SK-N-SH treated with all-trans-retinoic acid at 6 μM for 48 hours (cell line): Measurements from ENCODE around the gene AMMECR1L.
"Not testable (repeated sequence)": the region's sequence is repeated elsewhere in the genome, so short reads cannot be mapped to it uniquely, and the experiment has no call there.

ENCODE experiments used
- ATAC-seq: fragments of 200-7000 bp; cut with Tn5 transposase; 3 replicates; pipeline ENCODE4 v1.9.1; 2020; ENCODE audit warnings: mild to moderate bottlenecking, moderate library complexity
- ARNTL ChIP-seq: fragments of 450-650 bp; formaldehyde crosslinking; IDR thresholded peaks from 2 replicates; pipeline ENCODE4 v1.5.0; 2020; ENCODE audit warnings: low read depth, mild to moderate bottlenecking, moderate library complexity, borderline replicate concordance
- BACH2 ChIP-seq: fragments of 250-450 bp; sonication (Bioruptor Pico); IDR thresholded peaks from 2 replicates; pipeline ENCODE4 v1.9.0; 2021; ENCODE audit warnings: mild to moderate bottlenecking, borderline replicate concordance
- CSDC2 ChIP-seq: fragments of 250-450 bp; sonication (Bioruptor Pico); IDR thresholded peaks from 2 replicates; pipeline ENCODE4 v1.5.0; 2020; ENCODE audit warnings: mild to moderate bottlenecking, moderate library complexity
- ESRRG ChIP-seq: fragments of 250-450 bp; sonication (Bioruptor Pico); IDR thresholded peaks from 2 replicates; pipeline ENCODE4 v1.6.1; 2021; ENCODE audit warnings: mild to moderate bottlenecking
- GLIS3 ChIP-seq: fragments of 250-450 bp; sonication (Bioruptor Pico); IDR thresholded peaks from 2 replicates; pipeline ENCODE4 v1.5.0; 2020; ENCODE audit warnings: mild to moderate bottlenecking, moderate library complexity
- ISL1 ChIP-seq: fragments of 250-450 bp; sonication (Bioruptor Pico); IDR thresholded peaks from 2 replicates; pipeline ENCODE4 v2.1.2; 2022; ENCODE audit warnings: mild to moderate bottlenecking, moderate library complexity
- OSR1 ChIP-seq: fragments of 250-450 bp; sonication (Bioruptor Pico); IDR thresholded peaks from 2 replicates; pipeline ENCODE4 v1.8.0; 2022; ENCODE audit warnings: moderate library complexity, mild to moderate bottlenecking, inconsistent platforms
- PPARA ChIP-seq: fragments of 250-450 bp; sonication (Bioruptor Pico); IDR thresholded peaks from 2 replicates; pipeline ENCODE4 v1.5.0; 2020; ENCODE audit warnings: mild to moderate bottlenecking, borderline replicate concordance
- RARB ChIP-seq: fragments of 250-450 bp; sonication (Bioruptor Pico); IDR thresholded peaks from 2 replicates; pipeline ENCODE4 v1.8.0; 2021; ENCODE audit warnings: mild to moderate bottlenecking, moderate library complexity
- TOX ChIP-seq: fragments of 250-450 bp; sonication (Bioruptor Pico); IDR thresholded peaks from 2 replicates; pipeline ENCODE4 v1.8.0; 2021; ENCODE audit warnings: mild to moderate bottlenecking, moderate library complexity, borderline replicate concordance
- ZC3H10 ChIP-seq: fragments of 250-450 bp; sonication (Bioruptor Pico); IDR thresholded peaks from 2 replicates; pipeline ENCODE4 v1.5.1; 2021; ENCODE audit warnings: mild to moderate bottlenecking, moderate library complexity
- ZFP3 ChIP-seq: fragments of 250-450 bp; sonication (Bioruptor Pico); IDR thresholded peaks from 2 replicates; pipeline ENCODE4 v1.5.0; 2020; ENCODE audit warnings: mild to moderate bottlenecking, moderate library complexity
- ZFP30 ChIP-seq: fragments of 450-650 bp; formaldehyde crosslinking; IDR thresholded peaks from 2 replicates; pipeline ENCODE4 v1.5.0; 2022; ENCODE audit warnings: mild to moderate bottlenecking, moderate library complexity
- ZNF565 ChIP-seq: fragments of 450-650 bp; formaldehyde crosslinking; conservative IDR thresholded peaks from 2 replicates; pipeline ENCODE4 v1.5.0; 2020; ENCODE audit warnings: low read depth, mild to moderate bottlenecking, moderate library complexity
- ZNF70 ChIP-seq: fragments of 450-650 bp; formaldehyde crosslinking; IDR thresholded peaks from 2 replicates; pipeline ENCODE4 v1.5.0; 2020; ENCODE audit warnings: mild to moderate bottlenecking, moderate library complexity
- ZNF8 ChIP-seq: fragments of 450-650 bp; formaldehyde crosslinking; IDR thresholded peaks from 2 replicates; pipeline ENCODE4 v1.5.0; 2020; ENCODE audit warnings: mild to moderate bottlenecking, moderate library complexity
- TF ChIP-seq, protein P1 (sequence below): fragments of 250-450 bp; sonication (Bioruptor Pico); IDR thresholded peaks from 2 replicates; pipeline ENCODE4 v1.8.0; 2021; ENCODE audit warnings: low read depth, mild to moderate bottlenecking, moderate library complexity, borderline replicate concordance
- TF ChIP-seq, protein P2 (sequence below): fragments of 250-450 bp; sonication (Bioruptor Pico); IDR thresholded peaks from 2 replicates; pipeline ENCODE4 v1.5.1; 2021; ENCODE audit warnings: mild to moderate bottlenecking, moderate library complexity
- TF ChIP-seq, protein P3 (sequence below): fragments of 250-450 bp; sonication (Bioruptor Pico); IDR thresholded peaks from 2 replicates; pipeline ENCODE4 v1.5.0; 2020; ENCODE audit warnings: mild to moderate bottlenecking, moderate library complexity
- TF ChIP-seq, protein P4 (sequence below): fragments of 250-450 bp; sonication (Bioruptor Pico); IDR thresholded peaks from 2 replicates; pipeline ENCODE4 v1.8.0; 2020; ENCODE audit warnings: mild to moderate bottlenecking, moderate library complexity, borderline replicate concordance

The AMMECR1L gene

DNA sequence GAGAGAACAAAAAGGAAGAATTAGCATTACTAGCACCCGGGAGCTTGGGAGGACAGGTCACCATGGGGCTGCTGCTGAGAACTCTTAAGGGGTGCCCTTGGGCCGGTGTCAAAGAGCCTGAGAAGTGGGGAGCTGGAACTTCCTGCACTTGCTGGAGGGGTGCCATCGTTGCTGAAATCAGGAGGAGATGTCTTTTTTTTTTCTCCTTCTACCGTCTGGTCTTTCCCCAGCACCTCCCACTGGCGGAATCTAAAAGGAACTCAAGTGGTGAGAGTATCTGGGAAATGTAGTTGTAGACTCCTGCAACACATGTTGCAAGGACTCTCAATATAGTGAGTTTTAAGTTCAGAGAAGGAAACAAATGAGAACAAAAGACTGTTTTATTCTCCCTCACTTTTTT lies 6.1 kb upstream of the AMMECR1L start:
- no peak for ATAC-seq
- TF ChIP-seq, protein P1, sequence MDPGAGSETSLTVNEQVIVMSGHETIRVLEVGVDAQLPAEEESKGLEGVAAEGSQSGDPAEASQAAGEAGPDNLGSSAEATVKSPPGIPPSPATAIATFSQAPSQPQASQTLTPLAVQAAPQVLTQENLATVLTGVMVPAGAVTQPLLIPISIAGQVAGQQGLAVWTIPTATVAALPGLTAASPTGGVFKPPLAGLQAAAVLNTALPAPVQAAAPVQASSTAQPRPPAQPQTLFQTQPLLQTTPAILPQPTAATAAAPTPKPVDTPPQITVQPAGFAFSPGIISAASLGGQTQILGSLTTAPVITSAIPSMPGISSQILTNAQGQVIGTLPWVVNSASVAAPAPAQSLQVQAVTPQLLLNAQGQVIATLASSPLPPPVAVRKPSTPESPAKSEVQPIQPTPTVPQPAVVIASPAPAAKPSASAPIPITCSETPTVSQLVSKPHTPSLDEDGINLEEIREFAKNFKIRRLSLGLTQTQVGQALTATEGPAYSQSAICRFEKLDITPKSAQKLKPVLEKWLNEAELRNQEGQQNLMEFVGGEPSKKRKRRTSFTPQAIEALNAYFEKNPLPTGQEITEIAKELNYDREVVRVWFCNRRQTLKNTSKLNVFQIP (CRISPR knock-in tag), result no peak
- TF ChIP-seq BACH2 (no peak), GLIS3 (CRISPR knock-in tag) (no peak), ESRRG (CRISPR knock-in tag) (no peak), ZC3H10 (CRISPR knock-in tag) (no peak), TOX (CRISPR knock-in tag) (no peak), CSDC2 (CRISPR knock-in tag) (no peak), ZNF70 (CRISPR knock-in tag) (no peak), ZFP30 (CRISPR knock-in tag) (no peak), ISL1 (CRISPR knock-in tag) (no peak)
- TF ChIP-seq, protein P2, sequence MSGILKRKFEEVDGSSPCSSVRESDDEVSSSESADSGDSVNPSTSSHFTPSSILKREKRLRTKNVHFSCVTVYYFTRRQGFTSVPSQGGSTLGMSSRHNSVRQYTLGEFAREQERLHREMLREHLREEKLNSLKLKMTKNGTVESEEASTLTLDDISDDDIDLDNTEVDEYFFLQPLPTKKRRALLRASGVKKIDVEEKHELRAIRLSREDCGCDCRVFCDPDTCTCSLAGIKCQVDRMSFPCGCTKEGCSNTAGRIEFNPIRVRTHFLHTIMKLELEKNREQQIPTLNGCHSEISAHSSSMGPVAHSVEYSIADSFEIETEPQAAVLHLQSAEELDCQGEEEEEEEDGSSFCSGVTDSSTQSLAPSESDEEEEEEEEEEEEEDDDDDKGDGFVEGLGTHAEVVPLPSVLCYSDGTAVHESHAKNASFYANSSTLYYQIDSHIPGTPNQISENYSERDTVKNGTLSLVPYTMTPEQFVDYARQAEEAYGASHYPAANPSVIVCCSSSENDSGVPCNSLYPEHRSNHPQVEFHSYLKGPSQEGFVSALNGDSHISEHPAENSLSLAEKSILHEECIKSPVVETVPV, result no peak

DNA sequence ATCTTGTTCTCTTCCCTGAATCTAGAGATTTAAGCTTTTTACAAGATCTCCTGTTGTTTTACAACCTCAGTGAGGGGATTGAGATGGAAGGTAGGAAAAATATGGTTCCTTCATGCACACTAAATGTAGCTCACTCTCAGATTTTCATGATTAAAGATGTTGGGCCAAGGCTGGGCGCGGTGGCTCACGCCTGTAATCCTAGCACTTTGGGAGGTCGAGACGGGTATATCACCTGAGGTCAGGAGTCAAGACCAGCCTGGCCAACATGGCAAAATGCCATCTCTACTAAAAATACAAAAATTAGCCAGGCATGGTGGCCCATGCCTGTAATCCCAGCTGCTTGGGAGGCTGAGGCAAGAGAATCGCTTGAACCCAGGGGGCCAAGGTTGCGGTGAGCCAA lies 5.0 kb upstream of the AMMECR1L start:
- not testable (repeated sequence) for ATAC-seq

DNA sequence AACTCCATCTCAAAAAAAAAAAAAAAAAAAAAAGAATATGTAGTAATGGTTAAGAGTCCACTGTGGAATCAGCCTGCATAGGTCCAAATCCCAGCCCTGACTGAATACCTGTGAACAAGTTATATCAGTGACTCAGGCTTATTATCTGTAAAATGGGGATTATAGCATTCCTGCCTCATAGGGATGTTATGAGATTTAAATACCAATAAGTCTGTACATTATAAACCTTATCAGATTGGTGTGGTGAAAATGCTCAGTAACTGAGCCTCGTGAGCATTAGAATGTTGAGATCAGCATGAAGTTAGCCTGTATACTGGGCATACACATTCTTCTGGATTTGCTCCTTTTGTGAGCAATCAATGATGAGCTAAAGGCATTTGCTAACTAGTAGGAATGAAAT lies 3.0 kb upstream of the AMMECR1L start:
- ATAC-seq, result no peak
- TF ChIP-seq ARNTL (CRISPR knock-in tag) (no peak), BACH2 (no peak), ISL1 (CRISPR knock-in tag) (no peak), ZFP3 (CRISPR knock-in tag) (no peak), ZFP30 (CRISPR knock-in tag) (no peak), PPARA (CRISPR knock-in tag) (no peak), RARB (CRISPR knock-in tag) (no peak), ZNF565 (CRISPR knock-in tag) (no peak), ZNF70 (CRISPR knock-in tag) (no peak), GLIS3 (CRISPR knock-in tag) (no peak), CSDC2 (CRISPR knock-in tag) (no peak), TOX (CRISPR knock-in tag) (no peak), ZNF8 (CRISPR knock-in tag) (no peak), OSR1 (CRISPR knock-in tag) (no peak)
- TF ChIP-seq, protein P2, result no peak
- TF ChIP-seq, protein P1 (CRISPR knock-in tag), result no peak
- TF ChIP-seq, protein P3, sequence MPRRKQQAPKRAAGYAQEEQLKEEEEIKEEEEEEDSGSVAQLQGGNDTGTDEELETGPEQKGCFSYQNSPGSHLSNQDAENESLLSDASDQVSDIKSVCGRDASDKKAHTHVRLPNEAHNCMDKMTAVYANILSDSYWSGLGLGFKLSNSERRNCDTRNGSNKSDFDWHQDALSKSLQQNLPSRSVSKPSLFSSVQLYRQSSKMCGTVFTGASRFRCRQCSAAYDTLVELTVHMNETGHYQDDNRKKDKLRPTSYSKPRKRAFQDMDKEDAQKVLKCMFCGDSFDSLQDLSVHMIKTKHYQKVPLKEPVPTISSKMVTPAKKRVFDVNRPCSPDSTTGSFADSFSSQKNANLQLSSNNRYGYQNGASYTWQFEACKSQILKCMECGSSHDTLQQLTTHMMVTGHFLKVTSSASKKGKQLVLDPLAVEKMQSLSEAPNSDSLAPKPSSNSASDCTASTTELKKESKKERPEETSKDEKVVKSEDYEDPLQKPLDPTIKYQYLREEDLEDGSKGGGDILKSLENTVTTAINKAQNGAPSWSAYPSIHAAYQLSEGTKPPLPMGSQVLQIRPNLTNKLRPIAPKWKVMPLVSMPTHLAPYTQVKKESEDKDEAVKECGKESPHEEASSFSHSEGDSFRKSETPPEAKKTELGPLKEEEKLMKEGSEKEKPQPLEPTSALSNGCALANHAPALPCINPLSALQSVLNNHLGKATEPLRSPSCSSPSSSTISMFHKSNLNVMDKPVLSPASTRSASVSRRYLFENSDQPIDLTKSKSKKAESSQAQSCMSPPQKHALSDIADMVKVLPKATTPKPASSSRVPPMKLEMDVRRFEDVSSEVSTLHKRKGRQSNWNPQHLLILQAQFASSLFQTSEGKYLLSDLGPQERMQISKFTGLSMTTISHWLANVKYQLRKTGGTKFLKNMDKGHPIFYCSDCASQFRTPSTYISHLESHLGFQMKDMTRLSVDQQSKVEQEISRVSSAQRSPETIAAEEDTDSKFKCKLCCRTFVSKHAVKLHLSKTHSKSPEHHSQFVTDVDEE, result no peak
- TF ChIP-seq, protein P4, sequence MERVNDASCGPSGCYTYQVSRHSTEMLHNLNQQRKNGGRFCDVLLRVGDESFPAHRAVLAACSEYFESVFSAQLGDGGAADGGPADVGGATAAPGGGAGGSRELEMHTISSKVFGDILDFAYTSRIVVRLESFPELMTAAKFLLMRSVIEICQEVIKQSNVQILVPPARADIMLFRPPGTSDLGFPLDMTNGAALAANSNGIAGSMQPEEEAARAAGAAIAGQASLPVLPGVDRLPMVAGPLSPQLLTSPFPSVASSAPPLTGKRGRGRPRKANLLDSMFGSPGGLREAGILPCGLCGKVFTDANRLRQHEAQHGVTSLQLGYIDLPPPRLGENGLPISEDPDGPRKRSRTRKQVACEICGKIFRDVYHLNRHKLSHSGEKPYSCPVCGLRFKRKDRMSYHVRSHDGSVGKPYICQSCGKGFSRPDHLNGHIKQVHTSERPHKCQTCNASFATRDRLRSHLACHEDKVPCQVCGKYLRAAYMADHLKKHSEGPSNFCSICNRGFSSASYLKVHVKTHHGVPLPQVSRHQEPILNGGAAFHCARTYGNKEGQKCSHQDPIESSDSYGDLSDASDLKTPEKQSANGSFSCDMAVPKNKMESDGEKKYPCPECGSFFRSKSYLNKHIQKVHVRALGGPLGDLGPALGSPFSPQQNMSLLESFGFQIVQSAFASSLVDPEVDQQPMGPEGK (CRISPR knock-in tag), result no peak
- TF ChIP-seq, all 23 proteins: peak for 0
